Nephron progenitor cell (in vitro differentiated cells): Measurements from ENCODE around the gene FUBP3.

Source experiments
- DNase-seq: peaks from one replicate; pipeline ENCODE4 v3.0.0; 2021
- H3K27ac Mint-ChIP-seq: 2 replicates; pipeline ENCODE4 v1.8.0; 2021; ENCODE audit warnings: mild to moderate bottlenecking, moderate library complexity, mixed read lengths
- H3K27me3 Mint-ChIP-seq: 2 replicates; pipeline ENCODE4 v1.8.0; 2021; ENCODE audit warnings: mild to moderate bottlenecking, low read depth, mixed read lengths; ENCODE audit not compliant: poor library complexity
- H3K36me3 Mint-ChIP-seq: 2 replicates; pipeline ENCODE4 v1.8.0; 2021; ENCODE audit warnings: low read depth, mixed read lengths
- H3K4me1 Mint-ChIP-seq: 2 replicates; pipeline ENCODE4 v1.8.0; 2021; ENCODE audit warnings: mixed read lengths
- H3K4me3 Mint-ChIP-seq: 2 replicates; pipeline ENCODE4 v1.8.0; 2021; ENCODE audit warnings: mild to moderate bottlenecking, moderate library complexity, mixed read lengths
- H3K9me3 Mint-ChIP-seq: 2 replicates; pipeline ENCODE4 v1.8.0; 2021; ENCODE audit warnings: mild to moderate bottlenecking, moderate library complexity, mixed read lengths
- TF ChIP-seq, protein P1 (sequence below): fragments of 200-600 bp; sonication (generic); IDR thresholded peaks from 2 replicates; pipeline ENCODE4 v1.5.0; 2021; ENCODE audit warnings: antibody characterized with exemption

FUBP3 gene

DNA sequence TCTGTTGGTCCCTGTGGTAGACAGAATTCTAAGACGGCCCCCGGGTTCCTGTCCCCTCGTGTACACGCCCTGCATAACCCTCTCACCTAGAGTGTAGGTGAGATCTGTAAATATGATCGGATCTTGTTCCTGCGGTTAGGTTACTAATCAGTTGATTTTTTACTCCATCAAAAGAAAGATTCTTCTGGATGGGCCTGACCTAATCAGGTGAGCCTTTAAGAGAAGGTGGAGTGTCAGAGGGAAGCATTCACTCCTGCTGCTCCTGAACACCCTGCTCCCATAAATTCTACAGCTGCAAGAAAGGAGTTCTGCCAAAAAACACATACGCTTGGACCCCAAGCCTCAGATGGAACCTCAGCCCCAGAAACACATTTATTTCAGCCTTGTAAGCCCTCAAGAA is 15.6 kb upstream of the FUBP3 start:
- Mint-ChIP-seq H3K4me3 (no peak overlapping the region), H3K36me3 (no peaks in the 10 kb centered on the region), H3K4me1 (peaks cover 20% of the 10 kb centered on the region), H3K9me3 (peaks cover 25% of the 10 kb centered on the region), H3K27me3 (peaks cover 35% of the 10 kb centered on the region), H3K27ac (no peak overlapping the region)
- DNase-seq, result no peak
- TF ChIP-seq, protein P1, sequence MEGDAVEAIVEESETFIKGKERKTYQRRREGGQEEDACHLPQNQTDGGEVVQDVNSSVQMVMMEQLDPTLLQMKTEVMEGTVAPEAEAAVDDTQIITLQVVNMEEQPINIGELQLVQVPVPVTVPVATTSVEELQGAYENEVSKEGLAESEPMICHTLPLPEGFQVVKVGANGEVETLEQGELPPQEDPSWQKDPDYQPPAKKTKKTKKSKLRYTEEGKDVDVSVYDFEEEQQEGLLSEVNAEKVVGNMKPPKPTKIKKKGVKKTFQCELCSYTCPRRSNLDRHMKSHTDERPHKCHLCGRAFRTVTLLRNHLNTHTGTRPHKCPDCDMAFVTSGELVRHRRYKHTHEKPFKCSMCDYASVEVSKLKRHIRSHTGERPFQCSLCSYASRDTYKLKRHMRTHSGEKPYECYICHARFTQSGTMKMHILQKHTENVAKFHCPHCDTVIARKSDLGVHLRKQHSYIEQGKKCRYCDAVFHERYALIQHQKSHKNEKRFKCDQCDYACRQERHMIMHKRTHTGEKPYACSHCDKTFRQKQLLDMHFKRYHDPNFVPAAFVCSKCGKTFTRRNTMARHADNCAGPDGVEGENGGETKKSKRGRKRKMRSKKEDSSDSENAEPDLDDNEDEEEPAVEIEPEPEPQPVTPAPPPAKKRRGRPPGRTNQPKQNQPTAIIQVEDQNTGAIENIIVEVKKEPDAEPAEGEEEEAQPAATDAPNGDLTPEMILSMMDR, result no peak

DNA sequence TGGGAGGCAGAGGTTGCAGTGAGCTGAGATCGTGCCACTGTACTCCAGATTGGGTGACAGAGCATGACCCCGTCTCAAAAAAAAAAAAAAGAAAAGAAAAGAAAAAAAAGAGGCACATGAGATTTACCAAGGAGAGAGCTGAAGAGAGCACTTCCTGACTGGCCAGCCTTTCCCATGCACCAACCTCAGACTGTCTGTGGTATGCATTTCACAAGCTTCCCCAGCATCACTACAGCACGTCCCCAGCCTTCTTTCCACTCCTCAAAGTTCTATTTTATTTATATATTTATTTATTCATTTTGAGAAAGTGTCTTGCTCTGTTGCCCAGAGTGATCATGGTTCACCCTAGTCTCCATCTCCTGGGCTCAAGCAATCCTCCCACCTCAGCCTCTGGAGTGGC is 13.6 kb upstream of the FUBP3 start:
- Mint-ChIP-seq H3K4me1 (peaks cover 12% of the 10 kb centered on the region), H3K27ac (no peak overlapping the region), H3K9me3 (peaks cover 25% of the 10 kb centered on the region), H3K4me3 (no peak overlapping the region), H3K27me3 (peaks cover 42% of the 10 kb centered on the region), H3K36me3 (no peaks in the 10 kb centered on the region)
- TF ChIP-seq, protein P1, result no peak
- DNase-seq, result no peak

DNA sequence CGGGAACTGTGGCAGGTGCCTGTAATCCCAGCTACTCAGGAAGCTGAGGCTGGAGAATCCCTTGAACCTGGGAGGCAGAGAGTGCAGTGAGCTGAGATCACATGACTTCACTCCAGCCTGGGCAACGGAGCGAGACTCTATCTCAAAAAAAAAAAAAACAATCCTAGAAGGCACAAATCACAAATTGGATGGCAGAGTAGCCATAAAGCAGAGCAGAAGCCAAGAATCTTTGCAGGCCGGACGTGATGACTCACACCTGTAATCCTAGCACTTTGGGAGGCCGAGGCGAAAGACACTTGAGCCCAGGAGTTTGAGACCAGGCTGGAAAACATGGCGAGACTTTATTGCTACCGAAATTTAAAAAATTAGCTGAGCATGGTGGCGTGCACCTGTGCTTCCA is 9.2 kb upstream of the FUBP3 start:
- no peak for DNase-seq
- Mint-ChIP-seq H3K36me3 (no peaks in the 10 kb centered on the region), H3K9me3 (peaks cover 13% of the 10 kb centered on the region), H3K4me3 (no peak overlapping the region), H3K27me3 (peaks cover 43% of the 10 kb centered on the region), H3K4me1 (no peaks in the 10 kb centered on the region), H3K27ac (no peak overlapping the region)
- TF ChIP-seq, protein P1, result no peak

GRCh38 chr9:130575514-130575913 is 3.9 kb upstream of the FUBP3 start:
- Mint-ChIP-seq H3K9me3 (peaks cover 10% of the 10 kb centered on the region), H3K36me3 (no peaks in the 10 kb centered on the region), H3K4me3 (no peak overlapping the region), H3K4me1 (peaks cover 14% of the 10 kb centered on the region), H3K27me3 (peaks cover 25% of the 10 kb centered on the region), H3K27ac (no peak overlapping the region)
- no peak for DNase-seq
- TF ChIP-seq, protein P1, result no peak

GRCh38 chr9:130576176-130576575 is 3.2 kb upstream of the FUBP3 start:
- H3K27ac Mint-ChIP-seq, result no peak overlapping the region
- TF ChIP-seq, protein P1, result no peak
- H3K4me1 Mint-ChIP-seq, result peaks cover 21% of the 10 kb centered on the region
- H3K4me3 Mint-ChIP-seq, result no peak overlapping the region
- no peak for DNase-seq
- peaks cover 10% of the 10 kb centered on the region for H3K9me3 Mint-ChIP-seq
- peaks cover 5% of the 10 kb centered on the region for H3K36me3 Mint-ChIP-seq
- peaks cover 25% of the 10 kb centered on the region for H3K27me3 Mint-ChIP-seq

- DNase-seq, result no peak
- H3K4me1 Mint-ChIP-seq, result peaks cover 35% of the 10 kb centered on the region
- H3K36me3 Mint-ChIP-seq, result peaks cover 12% of the 10 kb centered on the region
- peak overlapping the region; percentile 39 for H3K27ac Mint-ChIP-seq
- TF ChIP-seq, protein P1, result no peak
- H3K4me3 Mint-ChIP-seq, result peak overlapping the region; percentile 95
- H3K9me3 Mint-ChIP-seq, result no peaks in the 10 kb centered on the region
- peaks cover 19% of the 10 kb centered on the region for H3K27me3 Mint-ChIP-seq
Observed at GRCh38 chr9:130579738-130580463, 524 bp downstream of the FUBP3 start.
